GM21737 (cell line): ENCODE results near the gene ZDHHC13.

Experiments used
- ATAC-seq: cut with Tn5 transposase; IDR thresholded peaks from one replicate; pipeline ENCODE4 v1.9.1; 2021; ENCODE audit warnings: mild to moderate bottlenecking, moderate library complexity; ENCODE audit not compliant: unreplicated experiment

ZDHHC13 gene

GRCh38 chr11:19163617-19164016 is 46.6 kb downstream of the ZDHHC13 start:
- no peak for ATAC-seq

- no peak for ATAC-seq
Measured at GRCh38 chr11:19164230-19164855, 47.4 kb downstream of the ZDHHC13 start.

- no peak for ATAC-seq
Measured at GRCh38 chr11:19164881-19165280, 47.9 kb downstream of the ZDHHC13 start.

GRCh38 chr11:19168090-19168489 is 51.1 kb downstream of the ZDHHC13 start:
- no peak for ATAC-seq

- no peak for ATAC-seq
Measured at GRCh38 chr11:19173004-19173689, 56.2 kb downstream of the ZDHHC13 start.

GRCh38 chr11:19173964-19174638 is 57.1 kb downstream of the ZDHHC13 start:
- no peak for ATAC-seq

- ATAC-seq = no peak
Measured at GRCh38 chr11:19176629-19177186, 59.7 kb downstream of the ZDHHC13 start.

- no peak for ATAC-seq
Measured at GRCh38 chr11:19181531-19182261, 64.7 kb downstream of the ZDHHC13 start.

GRCh38 chr11:19183646-19184045 is 66.7 kb downstream of the ZDHHC13 start:
- ATAC-seq = no peak

GRCh38 chr11:19185036-19185435 is 68.1 kb downstream of the ZDHHC13 start:
- ATAC-seq = no peak

GRCh38 chr11:19185516-19186052 is 68.6 kb downstream of the ZDHHC13 start:
- no peak for ATAC-seq

- ATAC-seq = no peak
Measured at GRCh38 chr11:19187114-19187832, 70.3 kb downstream of the ZDHHC13 start.

- ATAC-seq = no peak
Measured at GRCh38 chr11:19187833-19188258, 70.9 kb downstream of the ZDHHC13 start.

- no peak for ATAC-seq
Measured at GRCh38 chr11:19191530-19192169, 74.7 kb downstream of the ZDHHC13 start.

- no peak for ATAC-seq
Measured at GRCh38 chr11:19193916-19194315, 76.9 kb downstream of the ZDHHC13 start.

GRCh38 chr11:19194620-19195308 is 77.8 kb downstream of the ZDHHC13 start:
- ATAC-seq = no peak

GRCh38 chr11:19196432-19196831 is 79.5 kb downstream of the ZDHHC13 start:
- ATAC-seq = no peak

- ATAC-seq = no peak
Measured at GRCh38 chr11:19199048-19199447, 82.1 kb downstream of the ZDHHC13 start.

GRCh38 chr11:19199771-19200170 is 82.8 kb downstream of the ZDHHC13 start:
- ATAC-seq = no peak
